ENCODE results near the gene SPATA1.
"Not testable (repeated sequence)": the region's sequence is repeated elsewhere in the genome, so short reads cannot be mapped to it uniquely, and the experiment has no call there.

The SPATA1 gene

GRCh38 chr1:84506002-84506728 lies at the start of gene SPATA1, which contains the start of gene GNG5:
SPATA1 (plus strand) TSS chr1:84506386; CDS start chr1:84516360, 9,974 bp downstream.
GNG5 (minus strand) TSS chr1:84506581; CDS start chr1:84506091, 490 bp downstream.
- peak; percentile 93 to 94 for DNase-seq

GRCh38 chr1:84462118-84462517 lies 44.1 kb upstream of the SPATA1 start:
- DNase-seq = peak; percentile 27 to 33

- DNase-seq = no peak
Measured at GRCh38 chr1:84467298-84467697, 38.9 kb upstream of the SPATA1 start.

- no peak for DNase-seq
Measured at GRCh38 chr1:84476225-84476624, 30.0 kb upstream of the SPATA1 start.

- DNase-seq = peak; percentile 85 to 87
Measured at GRCh38 chr1:84478876-84479868, 27.0 kb upstream of the SPATA1 start, which contains the start of gene RPF1. RPF1 (plus strand) TSS chr1:84479266; CDS start chr1:84479282, 16 bp downstream.

GRCh38 chr1:84479998-84480397 lies 26.2 kb upstream of the SPATA1 start:
- no peak for DNase-seq

- no peak for DNase-seq
Measured at GRCh38 chr1:84480650-84481049, 25.5 kb upstream of the SPATA1 start.

GRCh38 chr1:84481317-84481716 lies 24.9 kb upstream of the SPATA1 start:
- no peak for DNase-seq

- DNase-seq = no peak
Measured at GRCh38 chr1:84488107-84488506, 18.1 kb upstream of the SPATA1 start.

- no peak for DNase-seq
Measured at GRCh38 chr1:84489766-84490165, 16.4 kb upstream of the SPATA1 start.

- DNase-seq = no peak
Measured at GRCh38 chr1:84492726-84493125, 13.5 kb upstream of the SPATA1 start.

GRCh38 chr1:84493747-84494146 lies 12.4 kb upstream of the SPATA1 start:
- DNase-seq = no peak

GRCh38 chr1:84496498-84496897 lies 9.7 kb upstream of the SPATA1 start:
- no peak for DNase-seq

GRCh38 chr1:84497631-84498275 lies 8.4 kb upstream of the SPATA1 start:
- DNase-seq = no peak

- DNase-seq = no peak
Measured at GRCh38 chr1:84502927-84503326, 3.3 kb upstream of the SPATA1 start.

GRCh38 chr1:84504580-84505492 lies 1.4 kb upstream of the SPATA1 start:
- peak; percentile 13 to 33 for DNase-seq

GRCh38 chr1:84505493-84506001 lies 639 bp upstream of the SPATA1 start:
- DNase-seq = peak; percentile 30 to 53

- peak; percentile 56 to 66 for DNase-seq
Measured at GRCh38 chr1:84506729-84507453, 705 bp downstream of the SPATA1 start.

GRCh38 chr1:84507887-84508286 lies 1.7 kb downstream of the SPATA1 start:
- DNase-seq = not testable (repeated sequence)

- no peak for DNase-seq
Measured at GRCh38 chr1:84508510-84508909, 2.3 kb downstream of the SPATA1 start.

- DNase-seq = no peak
Measured at GRCh38 chr1:84509029-84509428, 2.8 kb downstream of the SPATA1 start.

All from Kasumi-1 (cell line).